HG02588 (cell line): ENCODE measurements around the gene TSHR.
A peak's percentile ranks its signal among the peaks of the same experiment; 100 is the strongest.
"Not testable (repeated sequence)": the region's sequence is repeated elsewhere in the genome, so short reads cannot be mapped to it uniquely, and the experiment has no call there.

Experiments
- ATAC-seq: cut with Tn5 transposase; IDR thresholded peaks from one replicate; pipeline ENCODE4 v1.9.1; 2021; ENCODE audit warnings: mild to moderate bottlenecking, moderate library complexity; ENCODE audit not compliant: unreplicated experiment

The TSHR gene

DNA sequence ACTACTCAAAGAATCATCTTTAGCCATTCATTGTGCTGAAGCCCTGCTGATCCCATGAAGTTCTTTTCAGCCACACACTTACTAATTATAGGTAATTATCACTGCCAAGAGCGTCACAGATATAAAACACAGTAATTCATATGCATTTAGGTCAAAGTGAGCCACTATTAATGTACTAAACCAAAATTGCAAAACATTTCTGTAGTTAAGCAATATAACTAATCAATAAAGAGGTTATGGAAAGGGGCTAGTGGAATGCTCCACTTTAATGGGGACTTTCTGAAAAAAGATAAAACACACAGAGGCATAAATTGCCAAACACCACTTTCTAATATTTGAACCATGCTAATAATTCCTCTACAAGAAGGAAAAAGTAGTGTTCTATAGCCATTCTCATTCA lies 7.1 kb upstream of the TSHR start:
- no peak for ATAC-seq

DNA sequence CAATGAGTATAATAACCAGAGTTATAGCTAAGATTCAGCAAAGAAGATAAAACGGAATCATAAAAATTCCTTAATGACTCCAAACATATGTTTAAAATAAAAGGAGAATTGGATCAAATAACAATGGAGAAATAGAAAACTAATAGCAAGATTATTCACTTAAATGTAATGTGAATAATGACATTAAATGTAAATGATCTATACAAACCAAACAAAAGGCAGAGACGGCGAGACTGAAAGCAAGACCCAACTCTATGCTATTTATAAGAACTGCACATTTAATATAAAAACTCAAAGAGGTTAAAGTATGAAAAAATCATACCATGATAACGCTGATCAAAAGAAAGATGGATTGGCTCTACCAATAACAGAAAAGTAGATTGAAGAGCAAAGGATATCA lies 3.9 kb upstream of the TSHR start:
- ATAC-seq, result no peak

DNA sequence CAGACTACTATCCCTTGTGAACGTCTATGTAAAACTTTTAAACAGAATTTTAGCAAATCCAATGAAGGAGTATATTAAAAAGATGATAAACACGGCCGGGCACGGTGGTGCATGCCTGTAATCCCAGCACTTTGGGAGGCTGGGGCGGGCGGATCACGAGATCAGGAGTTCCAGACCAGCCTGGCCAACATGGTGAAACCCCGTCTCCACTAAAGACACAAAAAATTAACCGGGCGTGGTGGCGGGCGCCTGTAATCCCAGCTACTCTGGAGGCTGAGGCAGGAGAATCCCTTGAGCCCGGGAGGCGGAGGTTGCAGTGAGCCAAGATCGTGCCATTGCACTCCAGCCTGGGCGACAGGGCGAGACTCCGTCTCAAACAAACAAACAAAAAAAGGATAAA lies 2.2 kb upstream of the TSHR start:
- not testable (repeated sequence) for ATAC-seq

DNA sequence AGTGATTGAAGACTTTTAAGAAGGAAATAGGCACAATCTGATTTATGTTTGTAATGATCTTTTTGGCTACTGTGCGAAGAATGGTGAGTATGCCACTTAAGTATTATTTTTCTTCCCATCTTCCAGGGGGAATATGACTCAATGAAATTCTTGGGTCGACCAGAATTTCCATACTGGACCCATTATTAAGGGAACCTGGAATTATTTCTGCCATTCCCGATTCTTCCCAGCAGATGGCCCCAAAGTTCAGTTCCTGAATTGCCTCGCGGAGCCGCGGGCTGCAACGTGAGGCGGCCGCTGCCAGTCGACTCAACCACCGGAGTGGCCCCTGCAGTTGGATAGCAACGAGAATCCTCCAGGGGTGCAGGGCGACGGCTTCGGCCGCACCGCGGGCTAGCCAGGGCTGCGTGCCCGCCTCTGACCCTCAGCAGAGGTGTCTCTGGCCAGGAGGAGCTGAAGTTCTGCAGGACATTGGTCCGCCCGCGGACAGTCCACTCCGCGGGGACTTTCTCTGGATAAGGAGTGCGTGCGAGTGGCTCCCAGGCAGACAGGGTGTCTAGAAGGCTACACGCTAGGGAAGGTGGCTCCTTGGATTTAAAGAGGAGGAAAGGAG lies 628 bp upstream of the TSHR start:
- no peak for ATAC-seq

GRCh38 chr14:80956102-80956501 lies 681 bp downstream of the TSHR start:
- ATAC-seq, result no peak

DNA sequence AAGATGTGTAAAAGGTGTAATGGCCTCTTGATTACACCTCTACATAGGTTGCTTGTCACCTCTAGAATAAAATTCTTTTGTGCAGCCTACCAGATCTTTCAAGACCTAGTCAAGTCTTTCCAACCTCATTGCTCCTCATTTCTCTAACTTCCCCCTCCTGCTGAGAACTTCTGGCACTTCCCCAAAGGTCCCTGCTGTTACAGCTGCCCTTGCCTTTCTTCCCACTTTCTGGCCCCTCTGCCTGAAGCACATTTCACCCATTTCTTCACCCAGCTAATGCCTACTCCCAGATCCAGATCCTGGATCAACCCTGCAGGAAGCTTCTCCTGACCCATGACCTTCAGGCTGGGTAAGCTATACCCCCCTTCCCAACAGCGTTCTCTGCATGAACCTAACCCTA lies 1.5 kb downstream of the TSHR start:
- no peak for ATAC-seq

DNA sequence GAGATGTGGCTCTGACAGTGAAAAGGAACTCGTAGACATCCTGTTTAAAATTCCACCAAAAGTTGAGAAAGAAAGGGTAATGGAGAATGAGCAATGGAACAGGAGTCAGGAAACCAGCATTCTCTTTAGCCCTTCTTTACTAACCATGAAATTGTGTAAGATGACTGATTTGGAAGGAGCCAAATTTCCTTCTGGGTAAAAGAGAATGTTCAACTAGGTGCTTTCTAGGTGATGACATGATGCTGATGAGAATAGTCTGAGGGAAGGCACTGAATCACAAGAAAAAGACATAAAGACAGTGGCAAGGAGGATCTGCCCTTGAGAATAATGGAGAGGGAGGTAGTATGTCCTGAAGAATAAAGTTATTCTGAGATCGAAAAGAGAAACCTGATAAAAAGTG lies 2.2 kb downstream of the TSHR start:
- no peak for ATAC-seq

GRCh38 chr14:80958226-80958625 lies 2.8 kb downstream of the TSHR start:
- ATAC-seq, result no peak

- ATAC-seq, result no peak
These were observed 3.5 kb downstream of the TSHR start for GRCh38 chr14:80958939-80959338.

- peak; percentile 97 for ATAC-seq
These were observed 4.1 kb downstream of the TSHR start for GRCh38 chr14:80959496-80959895.

- ATAC-seq, result no peak
These were observed 9.6 kb downstream of the TSHR start for GRCh38 chr14:80965037-80965436.

DNA sequence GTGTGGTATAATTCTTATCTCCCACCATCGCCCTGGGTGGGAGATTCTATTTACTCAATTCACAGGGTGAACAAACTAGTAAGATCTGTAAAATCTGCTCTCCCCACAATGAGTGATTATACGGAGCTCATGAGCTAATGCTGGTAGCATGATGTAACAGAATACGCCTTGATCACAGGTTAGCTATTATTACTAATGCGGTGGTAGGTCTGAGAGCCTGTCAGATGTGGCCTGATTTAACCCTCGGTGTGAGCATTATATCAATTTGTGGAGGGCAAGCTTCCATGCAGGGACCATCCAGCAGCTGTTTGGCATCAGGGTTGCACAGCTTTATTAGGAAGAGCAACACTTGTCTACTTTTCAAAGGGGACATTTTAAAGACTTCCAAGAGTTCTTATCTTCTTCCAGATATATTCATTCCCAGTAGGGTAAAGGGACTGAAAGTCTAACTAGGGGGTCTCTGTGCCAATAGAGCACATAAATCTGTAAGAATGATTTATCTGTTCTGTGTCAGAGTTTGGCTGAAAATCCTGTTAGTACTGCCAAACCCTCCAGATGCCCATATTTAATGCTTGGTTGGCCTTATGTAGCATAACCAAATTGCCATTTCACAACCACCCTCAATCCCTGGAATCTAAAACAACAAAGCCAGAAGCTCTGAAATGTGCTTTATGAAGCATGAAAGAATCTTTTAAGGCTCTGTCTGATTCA lies 18.7 kb downstream of the TSHR start:
- no peak for ATAC-seq

DNA sequence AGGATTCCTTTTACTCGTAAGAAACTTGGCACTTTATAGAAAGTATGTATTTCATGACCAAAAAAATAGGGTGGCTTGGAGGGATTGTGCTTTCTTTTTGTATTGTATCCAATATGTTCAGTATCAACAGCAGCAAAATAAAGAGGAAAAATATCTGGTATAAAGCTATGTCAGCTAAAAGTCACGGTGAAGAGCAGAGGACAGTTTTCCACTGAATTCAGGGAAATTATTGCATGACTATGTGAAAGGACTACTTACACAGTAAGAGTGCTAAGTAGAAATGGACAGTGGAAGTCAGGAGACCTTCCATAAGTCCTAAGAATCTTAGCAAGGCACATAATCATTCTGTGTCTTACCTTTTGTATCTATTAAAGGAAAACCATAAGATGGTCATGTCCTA lies 19.3 kb downstream of the TSHR start:
- ATAC-seq, result no peak

DNA sequence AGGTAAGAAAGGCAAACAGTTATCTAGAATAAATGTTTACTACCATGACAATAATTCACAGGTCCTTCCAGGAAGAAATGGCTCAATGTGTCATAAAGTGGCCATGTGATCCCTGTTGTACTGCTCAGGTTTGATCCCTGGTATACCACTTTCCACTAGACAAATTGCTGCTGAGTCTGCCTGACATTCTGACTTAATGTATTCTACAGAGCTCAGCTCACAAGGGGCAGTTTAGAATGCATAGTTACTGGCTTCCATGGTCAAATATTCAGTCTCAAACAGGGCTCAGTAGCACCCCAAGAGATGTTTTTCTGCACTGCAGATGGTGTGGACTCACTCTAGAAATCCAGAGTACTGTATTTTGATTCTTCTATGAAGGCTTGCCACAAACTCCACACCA lies 21.8 kb downstream of the TSHR start:
- ATAC-seq, result peak; percentile 66

- ATAC-seq, result peak; percentile 44
These were observed 23.0 kb downstream of the TSHR start for GRCh38 chr14:80978403-80978802.

- ATAC-seq, result no peak
These were observed 24.5 kb downstream of the TSHR start for GRCh38 chr14:80979951-80980350.

DNA sequence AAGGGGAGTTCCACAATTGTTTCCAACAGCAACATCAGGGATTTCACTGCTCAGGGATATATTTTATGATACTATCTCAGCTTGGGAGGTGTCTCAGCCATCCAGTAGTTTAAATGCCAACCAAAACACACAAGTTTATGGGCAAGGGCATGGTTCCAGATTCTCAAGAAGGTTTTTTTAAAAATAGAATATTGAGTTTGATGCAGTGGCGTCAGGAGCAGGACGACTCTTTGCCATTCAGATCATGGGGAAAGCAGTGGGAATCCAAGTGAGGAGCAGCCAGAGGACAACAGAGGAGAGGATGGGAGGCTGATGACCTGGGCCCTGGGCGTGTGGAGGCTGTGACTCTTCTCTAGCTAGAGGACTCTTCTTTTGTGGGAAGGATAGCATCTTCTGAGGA lies 25.7 kb downstream of the TSHR start:
- ATAC-seq, result no peak

DNA sequence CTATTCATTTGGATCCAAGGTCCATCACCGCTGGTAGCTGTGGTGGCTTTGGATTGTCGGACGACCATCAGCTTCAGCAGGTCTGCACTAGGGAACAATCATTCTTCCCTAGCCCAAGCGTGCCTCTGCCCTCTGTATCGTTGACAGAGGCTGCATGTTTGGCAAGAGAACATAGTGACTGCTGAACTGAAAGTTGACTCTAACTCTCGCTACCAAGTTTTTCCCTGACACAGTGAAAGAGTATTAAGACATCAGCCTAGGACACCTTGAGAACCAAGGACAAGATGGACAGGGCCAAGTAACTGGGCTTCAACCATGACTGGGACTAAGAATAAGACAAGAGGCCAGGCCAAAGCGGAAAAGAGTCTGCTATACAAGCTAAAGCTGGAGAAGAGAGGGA lies 26.3 kb downstream of the TSHR start:
- ATAC-seq, result no peak

DNA sequence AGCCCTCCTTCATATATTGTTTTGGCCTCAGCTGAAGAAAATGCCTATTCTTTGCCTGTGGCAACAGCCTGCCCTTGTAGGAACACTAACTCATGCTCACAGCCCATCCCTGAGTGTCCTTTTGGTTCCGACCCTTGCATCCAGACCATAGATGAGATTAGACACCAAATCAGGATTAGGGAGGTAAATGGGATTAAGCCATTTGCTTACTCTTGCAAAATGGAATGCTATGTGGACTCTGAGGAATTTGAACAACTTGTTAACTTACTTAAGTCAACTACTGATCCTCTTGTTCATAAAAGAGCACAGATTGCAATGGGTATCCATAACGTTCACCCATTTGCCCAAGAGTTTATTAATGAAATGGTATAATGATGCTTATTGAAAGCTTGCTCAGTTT lies 27.3 kb downstream of the TSHR start:
- ATAC-seq, result no peak

DNA sequence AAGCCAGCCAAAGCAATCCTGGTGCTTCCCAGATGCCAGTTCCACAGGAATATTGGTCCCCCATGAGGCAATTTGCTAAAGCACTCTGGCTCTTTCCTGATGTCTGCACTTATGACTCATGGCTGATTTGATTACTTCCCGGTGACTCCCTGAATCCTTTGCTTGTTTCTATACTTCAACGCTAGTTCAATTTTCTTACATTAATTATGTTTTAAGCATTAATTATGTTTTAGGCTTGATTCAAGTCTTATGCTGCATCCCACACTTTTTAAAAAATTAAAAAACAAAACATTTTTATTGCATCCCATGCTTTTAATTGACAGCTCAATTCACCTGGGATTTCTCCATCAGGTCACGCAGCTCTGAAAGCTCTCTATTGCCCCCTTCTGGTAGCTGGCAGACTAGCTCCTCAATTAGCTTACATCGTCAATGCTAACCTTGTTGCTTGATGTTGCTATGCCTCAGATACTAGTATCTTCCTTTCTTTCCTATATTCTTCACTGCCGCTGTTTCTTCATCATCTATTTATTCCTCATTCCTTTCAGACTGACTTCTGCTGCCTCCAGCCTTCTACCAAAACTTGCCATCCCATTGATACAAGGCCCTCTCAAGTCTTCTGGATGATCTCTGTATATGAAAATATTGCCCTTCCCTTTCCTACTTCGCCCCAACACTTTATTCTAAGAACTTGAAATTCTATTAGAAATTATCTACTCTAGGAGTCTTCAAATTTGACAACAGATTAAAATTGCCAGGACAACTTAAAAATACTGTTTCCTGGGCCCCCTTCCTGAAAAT lies 32.0 kb downstream of the TSHR start:
- no peak for ATAC-seq

DNA sequence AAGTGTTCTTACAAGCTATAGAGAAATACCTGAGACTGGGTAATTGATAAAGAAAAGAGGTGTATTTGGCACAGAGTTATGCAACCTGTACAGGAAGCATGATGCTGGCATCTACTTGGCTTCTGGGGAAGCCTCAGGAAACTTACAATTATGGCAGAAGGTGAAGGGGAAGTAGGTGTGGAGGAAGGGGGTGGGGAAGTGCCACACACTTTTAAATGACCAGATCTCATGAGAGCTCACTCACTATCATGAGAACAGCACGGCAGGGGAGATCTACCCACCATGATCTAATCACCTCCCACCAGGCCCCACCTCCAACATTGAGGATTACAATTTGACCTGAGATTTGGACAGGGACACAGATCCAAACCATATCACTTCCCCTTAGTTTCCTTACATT lies 32.8 kb downstream of the TSHR start:
- ATAC-seq, result no peak
